HG02678 (cell line): ENCODE results near the gene INTS12.
A peak's percentile ranks its signal among the peaks of the same experiment; 100 is the strongest.
"Not testable (repeated sequence)": the region's sequence is repeated elsewhere in the genome, so short reads cannot be mapped to it uniquely, and the experiment has no call there.

ENCODE experiments used
- ATAC-seq: cut with Tn5 transposase; IDR thresholded peaks from one replicate; pipeline ENCODE4 v1.9.1; 2021; ENCODE audit warnings: mild to moderate bottlenecking, moderate library complexity; ENCODE audit not compliant: unreplicated experiment

INTS12 gene, protein sequence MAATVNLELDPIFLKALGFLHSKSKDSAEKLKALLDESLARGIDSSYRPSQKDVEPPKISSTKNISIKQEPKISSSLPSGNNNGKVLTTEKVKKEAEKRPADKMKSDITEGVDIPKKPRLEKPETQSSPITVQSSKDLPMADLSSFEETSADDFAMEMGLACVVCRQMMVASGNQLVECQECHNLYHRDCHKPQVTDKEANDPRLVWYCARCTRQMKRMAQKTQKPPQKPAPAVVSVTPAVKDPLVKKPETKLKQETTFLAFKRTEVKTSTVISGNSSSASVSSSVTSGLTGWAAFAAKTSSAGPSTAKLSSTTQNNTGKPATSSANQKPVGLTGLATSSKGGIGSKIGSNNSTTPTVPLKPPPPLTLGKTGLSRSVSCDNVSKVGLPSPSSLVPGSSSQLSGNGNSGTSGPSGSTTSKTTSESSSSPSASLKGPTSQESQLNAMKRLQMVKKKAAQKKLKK

GRCh38 chr4:105708181-105709080 lies at the start of gene INTS12, which contains the start of gene GSTCD:
Gene INTS12, minus strand, starts transcription at chr4:105708689. Its CDS starts 8,684 bp downstream, at chr4:105700005.
Gene GSTCD, plus strand, starts transcription at chr4:105708784. Its CDS starts 8,830 bp downstream, at chr4:105717614.
- peak; percentile 81 for ATAC-seq

- no peak for ATAC-seq
These were observed 46.9 kb upstream of the INTS12 start for GRCh38 chr4:105755375-105755774.

DNA sequence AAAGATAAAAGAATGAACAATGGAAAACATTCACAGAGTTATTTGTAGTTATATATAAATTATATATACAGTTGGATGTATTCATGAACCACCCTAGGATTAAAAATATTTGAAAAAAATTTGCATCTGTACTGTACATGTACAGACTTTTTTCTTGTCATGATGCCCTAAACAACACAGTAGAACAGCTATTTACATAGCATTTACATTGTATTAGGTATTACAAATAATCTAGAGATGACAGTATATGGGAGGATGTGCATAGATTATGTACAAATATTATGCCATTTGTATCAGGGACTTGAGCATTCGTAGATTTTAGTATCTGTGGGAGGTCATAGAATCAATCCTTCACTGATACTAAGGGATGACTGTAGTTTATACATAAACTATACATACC lies 44.9 kb upstream of the INTS12 start:
- ATAC-seq = no peak

- no peak for ATAC-seq
These were observed 43.3 kb upstream of the INTS12 start for GRCh38 chr4:105751718-105752299.

DNA sequence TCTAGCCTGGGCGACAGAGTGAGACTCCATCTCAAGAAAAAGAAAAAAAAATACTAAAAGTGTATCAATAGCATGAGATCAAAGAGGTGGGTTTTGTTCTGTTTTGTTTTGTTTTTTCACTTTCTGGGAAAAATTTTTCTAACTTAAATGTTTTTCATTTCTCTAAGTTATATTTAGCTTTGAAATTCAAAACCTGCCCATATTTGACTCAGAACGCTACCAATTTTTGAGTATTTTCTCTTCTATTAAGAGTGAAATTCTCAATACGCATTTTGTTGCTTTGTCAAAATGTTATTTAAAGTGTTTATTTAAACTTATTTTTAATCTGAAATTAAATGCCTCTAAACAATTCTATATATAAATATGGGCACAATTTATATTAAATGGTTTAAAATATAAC lies 39.7 kb upstream of the INTS12 start:
- no peak for ATAC-seq

DNA sequence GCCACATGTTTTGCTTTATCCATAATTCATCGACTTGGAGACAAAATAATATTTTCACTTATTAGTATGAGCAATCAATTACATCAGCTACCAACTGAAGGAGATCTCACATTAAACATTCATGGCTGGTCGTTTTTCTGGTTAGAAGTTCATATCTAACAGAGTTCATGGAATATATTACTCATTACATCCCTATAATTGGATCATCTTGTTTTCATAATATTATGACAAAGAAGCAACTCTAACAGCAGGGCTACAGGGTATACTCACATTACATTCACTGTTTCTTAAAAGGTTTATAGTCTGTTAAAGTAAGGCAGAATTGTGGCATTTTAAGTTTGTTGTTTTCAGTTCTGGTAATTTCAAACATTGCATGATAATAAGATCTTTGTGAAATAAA lies 33.1 kb upstream of the INTS12 start:
- no peak for ATAC-seq

- ATAC-seq = not testable (repeated sequence)
These were observed 26.7 kb upstream of the INTS12 start for GRCh38 chr4:105735217-105735616.

- not testable (repeated sequence) for ATAC-seq
These were observed 21.4 kb upstream of the INTS12 start for GRCh38 chr4:105729895-105730294.

- no peak for ATAC-seq
These were observed 17.1 kb upstream of the INTS12 start for GRCh38 chr4:105725623-105726022.

DNA sequence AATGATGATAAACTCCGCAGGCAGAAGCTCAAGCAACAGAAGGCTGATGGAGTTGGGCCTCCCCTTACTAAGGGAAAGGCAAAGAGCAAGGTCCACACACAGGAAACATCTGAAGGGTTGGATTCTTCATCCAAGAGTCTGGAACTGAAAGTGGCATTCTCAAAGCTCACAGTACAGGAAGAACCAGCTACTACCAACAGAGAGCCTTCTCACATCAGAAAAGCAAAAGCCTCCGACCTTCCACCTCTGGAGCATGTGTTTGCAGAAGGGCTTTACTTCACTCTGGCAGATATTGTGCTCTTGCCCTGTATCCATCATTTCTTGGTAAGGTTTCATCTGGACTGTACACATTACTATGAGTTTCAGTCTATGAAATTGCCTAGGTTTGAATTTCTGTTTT lies 10.7 kb upstream of the INTS12 start:
- ATAC-seq = no peak

DNA sequence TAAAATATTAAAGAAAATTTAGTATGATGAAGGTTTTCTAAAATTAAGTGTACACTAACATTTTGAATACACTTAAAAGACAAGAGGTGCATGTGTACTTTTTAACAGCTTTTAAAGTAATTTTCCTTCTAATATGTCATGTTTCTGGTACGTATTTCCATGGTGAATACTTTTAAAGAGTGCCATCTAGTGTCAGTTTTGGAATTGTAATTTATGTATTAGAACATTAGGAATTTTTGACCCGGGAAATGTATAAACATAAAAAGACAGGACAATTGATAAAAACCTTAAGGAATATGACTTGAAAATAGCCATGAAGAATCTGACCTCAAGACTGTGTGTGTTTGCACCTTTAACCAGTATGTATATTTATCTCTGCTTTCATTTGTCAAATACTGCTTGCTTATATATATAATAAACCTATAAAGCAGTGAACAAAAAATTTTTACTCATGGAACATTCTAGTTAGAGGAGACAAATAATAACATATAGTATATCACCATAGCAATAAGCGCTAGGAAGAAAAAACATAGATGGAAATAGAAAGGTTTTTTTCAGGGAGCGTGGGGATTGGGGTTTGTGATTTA lies 7.3 kb upstream of the INTS12 start:
- no peak for ATAC-seq

- no peak for ATAC-seq
These were observed 6.4 kb upstream of the INTS12 start for GRCh38 chr4:105714932-105715331.

- ATAC-seq = peak; percentile 74
These were observed 5.6 kb upstream of the INTS12 start for GRCh38 chr4:105714071-105714521.

DNA sequence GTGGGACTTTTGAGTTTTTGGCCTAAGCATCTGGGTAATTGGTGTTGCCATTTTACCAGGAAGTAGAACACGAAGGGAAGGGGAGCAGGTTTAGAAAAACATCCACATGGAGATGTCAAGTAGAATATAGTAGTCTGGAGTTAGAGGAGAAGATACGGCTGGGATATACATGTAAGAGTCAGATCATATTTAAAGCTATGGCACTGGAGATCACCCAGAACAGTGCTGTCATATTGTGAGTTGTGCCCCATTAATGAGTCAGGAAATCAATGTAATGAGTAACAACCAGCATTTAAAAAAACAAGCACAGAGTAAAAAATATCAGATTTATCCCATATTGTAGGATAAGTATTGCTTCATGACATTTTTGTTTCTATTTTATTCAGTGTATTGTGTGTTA lies 4.3 kb upstream of the INTS12 start:
- no peak for ATAC-seq

GRCh38 chr4:105710678-105711077 lies 2.2 kb upstream of the INTS12 start:
- ATAC-seq = no peak

- ATAC-seq = no peak
These were observed 1.6 kb upstream of the INTS12 start for GRCh38 chr4:105710012-105710600.

GRCh38 chr4:105709081-105709450 lies 577 bp upstream of the INTS12 start:
- peak; percentile 34 for ATAC-seq

DNA sequence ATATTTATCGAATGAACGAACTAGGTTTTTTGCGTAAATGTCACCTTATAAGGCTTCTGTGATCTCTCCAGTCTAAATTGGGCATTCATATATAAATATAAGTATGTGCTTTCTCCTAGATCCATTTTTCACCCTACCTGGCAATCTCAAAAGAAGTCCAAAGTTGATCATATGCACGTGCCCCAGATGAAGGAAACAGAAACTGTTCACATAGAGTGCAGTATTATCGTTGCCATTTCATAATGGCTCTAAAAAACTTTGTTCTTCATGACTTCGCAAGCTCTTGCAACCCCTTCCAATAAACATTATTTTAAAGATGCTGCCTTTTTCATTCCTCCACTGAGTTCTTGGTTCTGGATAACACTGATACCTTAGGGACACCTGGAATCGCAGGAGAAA lies 708 bp downstream of the INTS12 start:
- no peak for ATAC-seq

DNA sequence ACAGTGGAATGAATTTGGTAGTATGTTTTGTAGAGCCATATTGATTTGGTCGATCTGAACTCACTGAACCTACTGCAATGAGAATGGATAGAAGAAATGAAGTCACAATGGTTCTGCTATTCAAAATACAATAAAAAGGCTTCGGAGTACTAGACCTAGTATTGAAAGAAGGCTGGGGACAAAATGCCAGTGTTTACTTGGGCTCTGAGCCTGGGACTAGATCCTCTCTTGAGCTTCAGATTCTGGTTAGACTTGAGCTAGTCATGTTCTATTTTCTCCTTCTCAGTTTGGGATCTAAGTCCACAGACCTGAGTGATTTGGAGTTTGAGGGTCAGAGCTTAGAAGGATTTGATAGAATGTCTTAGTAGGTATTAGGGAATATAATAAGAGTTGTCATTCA lies 9.9 kb downstream of the INTS12 start:
- no peak for ATAC-seq

GRCh38 chr4:105695832-105696231 lies 12.7 kb downstream of the INTS12 start:
- ATAC-seq = not testable (repeated sequence)
